H1 (cell line): ENCODE data around the gene SLC25A40. TPM values are rescaled to one million over a fixed set of nuclear protein-coding genes. Genes with fewer than 3 reads are reported as not detected.
"Not testable (repeated sequence)": the region's sequence is repeated elsewhere in the genome, so short reads cannot be mapped to it uniquely, and the experiment has no call there.

Experiments used
- CTCF ChIA-PET: fragments of 300-600 bp; sonication (Branson Sonifier 250); formaldehyde crosslinking; loops from one replicate; lab custom pipeline; 2021; ENCODE audit not compliant: partially characterized antibody; lab: Charles Lee
- POLR2A ChIA-PET: fragments of 300-600 bp; sonication (Branson Sonifier 250); formaldehyde crosslinking; loops from one replicate; lab custom pipeline; 2021; ENCODE audit warnings: inconsistent platforms; ENCODE audit not compliant: partially characterized antibody; lab: Charles Lee
- DNase-seq, 2 experiments: peaks; one replicate each; pipeline versions ENCODE4 v3.0.0 to v3.0.0-alpha.2; 2010 to 2022; ENCODE audit warnings: low spot score in 2 of 2, low read depth in 1 of 2, mixed read lengths in 1 of 2
- FAIRE-seq: peaks from 2 replicates; lab custom pipeline; 2011; peaks lifted over from hg19 to GRCh38; lab: Jason Lieb, UNC
- H2AFZ ChIP-seq: 2 replicates; pipeline ENCODE4 v1.8.1; 2012; ENCODE audit warnings: low read length, inconsistent platforms
- H2AK5ac ChIP-seq: 2 replicates; pipeline ENCODE4 v1.6.1; 2013; ENCODE audit warnings: low read depth, low read length
- H2BK120ac ChIP-seq: replicated peaks from 2 replicates; pipeline ENCODE3; 2013; ENCODE audit warnings: low read depth, low read length, inconsistent platforms
- H2BK12ac ChIP-seq: 2 replicates; pipeline ENCODE4 v1.6.1; 2013; ENCODE audit warnings: low read depth, low read length
- H2BK15ac ChIP-seq: 2 replicates; pipeline ENCODE4 v1.6.1; 2013; ENCODE audit warnings: low read length
- H2BK20ac ChIP-seq: 2 replicates; pipeline ENCODE4 v1.6.1; 2013; ENCODE audit warnings: low read length
- H2BK5ac ChIP-seq: 2 replicates; pipeline ENCODE4 v1.6.1; 2013; ENCODE audit warnings: low read depth, low read length
- H3K14ac ChIP-seq: 2 replicates; pipeline ENCODE4 v1.6.1; 2013; ENCODE audit warnings: inconsistent platforms; ENCODE audit not compliant: insufficient read length
- H3K18ac ChIP-seq: 2 replicates; pipeline ENCODE4 v1.6.1; 2013; ENCODE audit warnings: low read length; ENCODE audit errors: extremely low read depth
- H3K23ac ChIP-seq: 2 replicates; pipeline ENCODE4 v1.6.1; 2013; ENCODE audit warnings: inconsistent platforms; ENCODE audit not compliant: insufficient read length
- H3K23me2 ChIP-seq: 2 replicates; pipeline ENCODE4 v1.6.1; 2013; ENCODE audit warnings: low read depth, low read length
- H3K27ac ChIP-seq: 2 replicates; pipeline ENCODE4 v1.6.1; 2011; ENCODE audit warnings: low read depth, low read length, inconsistent platforms
- H3K27me3 ChIP-seq, 4 experiments: replicated peaks in 1 of 4; 1 replicate in 1 of 4; 2 replicates in 3 of 4; pipeline versions ENCODE4 v1.6.1 to v1.8.1; 2011 to 2013; ENCODE audit warnings: low read length in 3 of 4, mild to moderate bottlenecking in 3 of 4, inconsistent platforms in 2 of 4, mixed read lengths in 2 of 4, moderate library complexity in 1 of 4; ENCODE audit not compliant: control insufficient read depth in 3 of 4, insufficient read depth in 3 of 4; ENCODE audit errors: extremely low read depth in 1 of 4
- H3K36me3 ChIP-seq, 4 experiments: 2 replicates each; pipeline versions ENCODE4 v1.6.1 to v1.8.1; 2011 to 2013; ENCODE audit warnings: mild to moderate bottlenecking in 4 of 4, low read length in 3 of 4, moderate library complexity in 2 of 4, control low read depth in 1 of 4, inconsistent platforms in 1 of 4; ENCODE audit not compliant: insufficient read depth in 4 of 4, control insufficient read depth in 2 of 4
- H3K4ac ChIP-seq: replicated peaks from 2 replicates; pipeline ENCODE3; 2013; ENCODE audit warnings: low read length, low read depth, mixed read lengths, inconsistent platforms; ENCODE audit not compliant: insufficient read length
- H3K4me1 ChIP-seq, 4 experiments: replicated peaks in 1 of 4; 1 replicate in 1 of 4; 2 replicates in 3 of 4; pipeline versions ENCODE4 v1.6.1 to v1.8.1; 2011 to 2013; ENCODE audit warnings: low read length in 3 of 4, inconsistent platforms in 2 of 4, mixed read lengths in 1 of 4; ENCODE audit not compliant: insufficient read depth in 4 of 4, control insufficient read depth in 3 of 4
- H3K4me2 ChIP-seq, 2 experiments: 2 replicates each; pipeline versions ENCODE4 v1.6.1 to v1.8.1; 2011 to 2013; ENCODE audit warnings: low read depth in 2 of 2, low read length in 2 of 2, control low read depth in 1 of 2, inconsistent platforms in 1 of 2, mild to moderate bottlenecking in 1 of 2; ENCODE audit not compliant: insufficient read depth in 1 of 2
- H3K4me3 ChIP-seq, 4 experiments: fragments of 200-600, 300-600 bp in 1 of 4; sonication (generic), shearing (Covaris generic), sonication (Bioruptor Twin) in 1 of 4; 2 replicates each; pipeline versions ENCODE4 v1.5.1 to v1.8.1; 2011 to 2016; ENCODE audit warnings: low read length in 4 of 4, low read depth in 3 of 4, control low read depth in 2 of 4, inconsistent platforms in 2 of 4, mild to moderate bottlenecking in 2 of 4, mixed read lengths in 1 of 4, moderate library complexity in 1 of 4; ENCODE audit not compliant: insufficient read depth in 2 of 4; ENCODE audit errors: extremely low read depth in 1 of 4
- H3K56ac ChIP-seq: replicated peaks from 2 replicates; pipeline ENCODE3; 2013; ENCODE audit warnings: low read depth, mild to moderate bottlenecking, mixed read lengths, low read length, inconsistent platforms; ENCODE audit not compliant: insufficient read length
- H3K79me1 ChIP-seq: 2 replicates; pipeline ENCODE4 v1.6.1; 2013; ENCODE audit warnings: low read depth, low read length, control low read depth
- H3K79me2 ChIP-seq, 2 experiments: 2 replicates each; pipeline versions ENCODE4 v1.6.1 to v1.8.1; 2012 to 2013; ENCODE audit warnings: low read length in 2 of 2, mild to moderate bottlenecking in 2 of 2, inconsistent platforms in 1 of 2; ENCODE audit not compliant: insufficient read depth in 2 of 2, control insufficient read depth in 1 of 2
- H3K9ac ChIP-seq, 4 experiments: replicated peaks in 1 of 4; 1 replicate in 1 of 4; 2 replicates in 3 of 4; pipeline versions ENCODE4 v1.6.1 to v1.8.1; 2011 to 2013; ENCODE audit warnings: low read depth in 3 of 4, low read length in 3 of 4, control low read depth in 2 of 4, mild to moderate bottlenecking in 2 of 4, moderate library complexity in 2 of 4, inconsistent platforms in 1 of 4; ENCODE audit errors: extremely low read depth in 1 of 4
- H3K9me3 ChIP-seq, 2 experiments: 2 replicates each; pipeline versions ENCODE4 v1.6.1 to v1.8.1; 2012 to 2013; ENCODE audit warnings: mild to moderate bottlenecking in 2 of 2, moderate library complexity in 2 of 2, control low read depth in 1 of 2, inconsistent platforms in 1 of 2, low read depth in 1 of 2, low read length in 1 of 2, mixed read lengths in 1 of 2; ENCODE audit not compliant: insufficient read depth in 2 of 2
- H4K20me1 ChIP-seq, 2 experiments: replicated peaks in 1 of 2; 2 replicates each; pipeline versions ENCODE3 to v1.8.1; 2011 to 2013; ENCODE audit warnings: inconsistent platforms in 2 of 2, low read length in 2 of 2, mild to moderate bottlenecking in 1 of 2; ENCODE audit not compliant: insufficient read depth in 2 of 2, control insufficient read depth in 1 of 2
- H4K5ac ChIP-seq: 2 replicates; pipeline ENCODE4 v1.6.1; 2013; ENCODE audit warnings: low read length, low read depth, mixed read lengths, inconsistent platforms; ENCODE audit not compliant: insufficient read length
- H4K8ac ChIP-seq: 2 replicates; pipeline ENCODE4 v1.8.0; 2013; ENCODE audit warnings: mild to moderate bottlenecking, moderate library complexity, low read length, inconsistent platforms; ENCODE audit not compliant: insufficient read depth; ENCODE audit errors: extremely low read depth
- H4K91ac ChIP-seq: replicated peaks from 2 replicates; pipeline ENCODE3; 2013; ENCODE audit warnings: low read length, mixed read lengths, inconsistent platforms; ENCODE audit not compliant: insufficient read length
- WGBS, 2 experiments: shearing (Covaris generic) in 1 of 2; methylation state at CpG; one replicate each; pipeline versions ENCODE4 v1.1.6 to v1.1.7; 2013 to 2015; ENCODE audit warnings: low lambda C conversion rate in 2 of 2, mixed read lengths in 2 of 2, inconsistent platforms in 1 of 2, low coverage in 1 of 2, missing lambda C conversion rate in 1 of 2; ENCODE audit not compliant: insufficient replicate concordance in 2 of 2, insufficient coverage in 1 of 2, insufficient read length in 1 of 2; ENCODE audit errors: extremely low coverage in 1 of 2, missing lambda C conversion rate in 1 of 2; 5-methylcytosine and 5-hydroxymethylcytosine counted together
- polyA plus RNA-seq, 7 experiments: library from polyadenylated mRNA; depleted of rRNA in 3 of 7; stranded (reverse) in 5 of 7; unstranded in 2 of 7; fragments of >200 nt in 5 of 7; fragments of 200-250 nt in 2 of 7; gene quantifications; 1 replicate in 5 of 7; 2 replicates in 1 of 7; 4 replicates in 1 of 7; pipeline versions ENCODE4 v1.2.1 to v1.2.3, GENCODE V29; 2011 to 2013; ENCODE audit warnings: missing spikeins in 2 of 7, mixed read lengths in 2 of 7
- total RNA-seq: library from RNA; stranded (reverse); fragmentation: NEBNext Ultra II Directional; extraction: Animal tissue kit (Norgen Biotek cat#: 25700); gene quantifications from 2 replicates; pipeline ENCODE4 v1.2.1, GENCODE V29; 2021

SLC25A40 gene
- total and polyA plus RNA-seq, 2 of the 8 experiments (the other 6 are each of a cell fraction or from before 2014, with no cell fraction given): 6.5 to 17.3 TPM

DNA sequence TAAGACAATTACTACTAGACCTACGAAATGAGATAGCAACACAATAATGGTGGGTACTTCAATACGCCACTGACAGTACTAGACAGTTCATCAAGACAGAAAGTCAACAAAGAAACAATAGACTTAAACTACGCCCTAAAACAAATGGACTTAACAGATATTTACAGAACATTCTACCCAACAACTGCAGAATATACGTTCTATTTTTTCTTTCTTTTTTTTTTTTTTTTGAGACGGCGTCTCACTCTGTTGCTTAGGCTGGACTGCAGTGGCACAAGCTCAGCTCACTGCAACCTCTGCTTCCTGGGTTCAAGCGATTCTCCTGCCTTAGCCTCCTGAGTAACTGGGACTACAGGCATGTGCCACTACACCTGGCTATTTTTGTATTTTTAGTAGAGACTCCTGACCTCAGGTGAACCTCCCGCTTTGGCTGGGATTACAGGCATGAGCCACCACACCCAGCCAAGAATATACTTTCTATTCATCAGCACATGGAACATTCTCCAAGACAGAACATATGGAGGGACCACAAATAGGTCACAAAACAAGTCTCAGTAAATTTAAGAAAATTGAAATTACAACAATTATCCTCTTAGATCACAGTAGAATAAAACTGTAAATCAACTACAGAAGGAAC lies 46.7 kb upstream of the SLC25A40 start:
- H3K14ac ChIP-seq, DNase-seq, H3K4me2 ChIP-seq, H2BK15ac ChIP-seq, H3K27ac ChIP-seq, H3K4me1 ChIP-seq, H2AFZ ChIP-seq, H2BK5ac ChIP-seq, H2BK120ac ChIP-seq, H4K20me1 ChIP-seq, H3K36me3 ChIP-seq, H4K5ac ChIP-seq, H3K18ac ChIP-seq, CTCF ChIA-PET, H3K27me3 ChIP-seq, H3K23ac ChIP-seq, H4K91ac ChIP-seq, H4K8ac ChIP-seq, H3K9me3 ChIP-seq, H3K56ac ChIP-seq, H3K79me1 ChIP-seq, H3K79me2 ChIP-seq, H3K23me2 ChIP-seq, H3K9ac ChIP-seq, H2BK20ac ChIP-seq, H3K4ac ChIP-seq, H2BK12ac ChIP-seq, POLR2A ChIA-PET, FAIRE-seq, H3K4me3 ChIP-seq, H2AK5ac ChIP-seq: not testable (repeated sequence)
- 95% methylated on average over 7 of the region's 8 CpGs; no CpG with 5 or more reads in 1 of the 2 experiments for WGBS, 2 experiments
